Ascending aorta (tissue), 2 donors: ENCODE data around the gene LDLR. TPM values are rescaled to one million over a fixed set of nuclear protein-coding genes. Genes with fewer than 3 reads are reported as not detected.

Experiments
- DNase-seq, 2 donors: peaks; one replicate each; pipeline ENCODE4 v3.0.0-alpha.2; 2019; ENCODE audit warnings: low spot score in 2 of 2
- H3K27ac ChIP-seq, 2 donors: fragments of 200-600 bp; sonication (generic); one replicate each; pipeline ENCODE4 v1.5.1; 2016 to 2017; ENCODE audit warnings: mild to moderate bottlenecking in 1 of 2
- H3K27me3 ChIP-seq: fragments of 200-600 bp; sonication (generic); one replicate; pipeline ENCODE4 v1.5.1; 2017
- H3K36me3 ChIP-seq, 2 donors: fragments of 200-600 bp; sonication (generic); one replicate each; pipeline ENCODE4 v1.5.1; 2016
- H3K4me1 ChIP-seq, 2 donors: fragments of 200-600 bp; sonication (generic); one replicate each; pipeline ENCODE4 v1.5.1; 2016 to 2017; ENCODE audit warnings: mild to moderate bottlenecking in 1 of 2
- H3K4me3 ChIP-seq, 2 donors: fragments of 200-600 bp; sonication (generic); one replicate each; pipeline ENCODE4 v1.5.1; 2016 to 2017; ENCODE audit warnings: mild to moderate bottlenecking in 1 of 2
- H3K9me3 ChIP-seq, 2 donors: fragments of 200-600 bp; sonication (generic); one replicate each; pipeline ENCODE4 v1.5.1; 2016
- intact Hi-C: fragments of 100-400 bp; cut with DNase I; formaldehyde crosslinking; loops from one replicate; pipeline ENCODE4 v1.15.1; 2023
- total RNA-seq: library from RNA; depleted of rRNA; stranded (reverse); fragments of >200 nt; gene quantifications from one replicate; pipeline ENCODE4 v1.1.0, GENCODE V29; 2016
- TF ChIP-seq, protein P1 (sequence below), 3 experiments: fragments of 200-600 bp in 2 of 3; fragments of 450-650 bp in 1 of 3; sonication (generic) in 2 of 3; IDR thresholded peaks; one replicate each; pipeline ENCODE4 v1.5.1; 2016 to 2019; ENCODE audit warnings: antibody characterized with exemption in 3 of 3, mild to moderate bottlenecking in 1 of 3, moderate library complexity in 1 of 3

The LDLR gene
- total RNA-seq, 1 donor from 2014 or later: 37.4 TPM

GRCh38 chr19:11172576-11172975 is 83.3 kb downstream of the LDLR start:
- H3K4me1 ChIP-seq: peaks cover 5 to 41% of the 10 kb centered on the region in 2 donors
- no peaks in the 10 kb centered on the region for H3K9me3 ChIP-seq
- no peaks in the 10 kb centered on the region for H3K27me3 ChIP-seq
- no peak overlapping the region for H3K4me3 ChIP-seq
- intact Hi-C loops: no loop called here
- peak overlapping the region; percentile 76 to 82 for H3K27ac ChIP-seq
- peaks cover 77 to 89% of the 10 kb centered on the region in 2 donors for H3K36me3 ChIP-seq
- TF ChIP-seq, protein P1, sequence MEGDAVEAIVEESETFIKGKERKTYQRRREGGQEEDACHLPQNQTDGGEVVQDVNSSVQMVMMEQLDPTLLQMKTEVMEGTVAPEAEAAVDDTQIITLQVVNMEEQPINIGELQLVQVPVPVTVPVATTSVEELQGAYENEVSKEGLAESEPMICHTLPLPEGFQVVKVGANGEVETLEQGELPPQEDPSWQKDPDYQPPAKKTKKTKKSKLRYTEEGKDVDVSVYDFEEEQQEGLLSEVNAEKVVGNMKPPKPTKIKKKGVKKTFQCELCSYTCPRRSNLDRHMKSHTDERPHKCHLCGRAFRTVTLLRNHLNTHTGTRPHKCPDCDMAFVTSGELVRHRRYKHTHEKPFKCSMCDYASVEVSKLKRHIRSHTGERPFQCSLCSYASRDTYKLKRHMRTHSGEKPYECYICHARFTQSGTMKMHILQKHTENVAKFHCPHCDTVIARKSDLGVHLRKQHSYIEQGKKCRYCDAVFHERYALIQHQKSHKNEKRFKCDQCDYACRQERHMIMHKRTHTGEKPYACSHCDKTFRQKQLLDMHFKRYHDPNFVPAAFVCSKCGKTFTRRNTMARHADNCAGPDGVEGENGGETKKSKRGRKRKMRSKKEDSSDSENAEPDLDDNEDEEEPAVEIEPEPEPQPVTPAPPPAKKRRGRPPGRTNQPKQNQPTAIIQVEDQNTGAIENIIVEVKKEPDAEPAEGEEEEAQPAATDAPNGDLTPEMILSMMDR (IDR thresholded peaks at IDR 0.05): no peak
- no peak for DNase-seq

DNA sequence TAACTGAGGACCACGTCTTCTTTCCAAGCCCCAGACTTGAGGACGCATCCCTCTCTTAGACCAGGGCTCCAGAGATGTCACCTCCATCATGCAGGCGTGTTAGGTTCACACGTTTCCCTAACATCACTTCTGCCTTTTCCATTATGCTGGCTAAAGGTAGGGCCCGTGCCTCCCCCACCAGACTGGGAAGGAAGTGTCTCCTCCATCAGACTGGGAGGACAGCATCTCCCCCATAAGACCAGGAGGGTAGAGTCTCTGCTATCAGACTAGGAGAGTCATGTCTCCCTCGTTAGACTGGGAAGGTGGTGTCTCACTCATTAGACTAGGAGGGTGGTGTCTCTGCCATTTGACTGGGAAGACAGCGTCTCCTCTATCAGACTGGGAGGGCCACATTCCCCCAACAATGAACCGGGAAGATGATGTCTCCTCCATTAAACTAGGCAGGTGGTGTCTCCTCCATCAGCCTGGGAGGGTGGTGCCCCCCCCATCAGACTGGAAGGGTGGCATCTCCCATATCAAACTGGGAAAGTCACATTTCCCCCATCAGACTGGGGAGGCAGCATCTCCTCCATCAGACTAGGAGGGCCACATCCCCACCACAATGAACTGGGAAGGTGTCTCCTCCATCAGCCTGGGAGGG is 84.4 kb downstream of the LDLR start:
- intact Hi-C loops: no loop called here
- TF ChIP-seq, protein P1 (IDR thresholded peaks at IDR 0.05): no peak
- Histone ChIP-seq H3K4me3 (no peak overlapping the region), H3K27ac (peak overlapping the region; percentile 76 to 82), H3K9me3 (no peaks in the 10 kb centered on the region), H3K36me3 (peaks cover 88 to 91% of the 10 kb centered on the region in 2 donors), H3K27me3 (no peaks in the 10 kb centered on the region), H3K4me1 (peaks cover 3 to 34% of the 10 kb centered on the region in 2 donors)
- DNase-seq: no peak

- intact Hi-C loops: no loop called here
- DNase-seq: no peak
- Histone ChIP-seq H3K36me3 (peaks cover 87 to 90% of the 10 kb centered on the region in 2 donors), H3K4me3 (no peak overlapping the region), H3K9me3 (no peaks in the 10 kb centered on the region), H3K4me1 (peaks cover 3 to 34% of the 10 kb centered on the region in 2 donors), H3K27me3 (no peaks in the 10 kb centered on the region), H3K27ac (peak overlapping the region; percentile 76 to 82)
- TF ChIP-seq, protein P1 (IDR thresholded peaks at IDR 0.05): no peak
These were observed 85.1 kb downstream of the LDLR start for GRCh38 chr19:11174336-11174735.

DNA sequence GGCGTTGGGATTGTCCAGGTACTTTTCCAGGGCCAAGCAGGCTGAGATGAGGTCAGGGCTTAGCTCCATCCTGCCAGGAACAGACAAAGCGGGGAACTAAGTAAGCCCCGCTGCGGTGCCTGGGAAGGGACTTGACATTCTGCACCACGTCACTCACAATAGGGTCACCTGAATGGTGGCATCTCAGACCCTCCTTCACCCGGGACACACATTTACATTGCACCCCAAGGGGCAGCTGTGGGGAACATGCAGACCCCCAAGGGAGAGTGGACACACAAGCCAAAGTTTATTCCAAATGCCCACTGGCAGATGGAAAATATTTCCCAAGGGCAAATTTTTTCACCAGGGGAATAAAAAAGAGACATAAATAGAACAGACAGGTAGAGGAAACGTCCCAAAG is 86.7 kb downstream of the LDLR start:
- Histone ChIP-seq H3K27me3 (no peaks in the 10 kb centered on the region), H3K36me3 (peaks cover 71 to 74% of the 10 kb centered on the region in 2 donors), H3K4me3 (no peak overlapping the region), H3K4me1 (peaks cover 11 to 33% of the 10 kb centered on the region in 2 donors), H3K27ac (peak overlapping the region; percentile 33 to 42), H3K9me3 (no peaks in the 10 kb centered on the region)
- DNase-seq: no peak
- intact Hi-C loops: no loop called here
- TF ChIP-seq, protein P1 (IDR thresholded peaks at IDR 0.05): no peak

- intact Hi-C loops: no loop called here
- TF ChIP-seq, protein P1 (IDR thresholded peaks at IDR 0.05): no peak
- peaks cover 15 to 31% of the 10 kb centered on the region in 2 donors for H3K4me1 ChIP-seq
- no peak overlapping the region for H3K4me3 ChIP-seq
- H3K27ac ChIP-seq: peak overlapping the region; percentile 12 to 82
- no peak for DNase-seq
- no peaks in the 10 kb centered on the region for H3K9me3 ChIP-seq
- H3K27me3 ChIP-seq: no peaks in the 10 kb centered on the region
- H3K36me3 ChIP-seq: peaks cover 71 to 73% of the 10 kb centered on the region in 2 donors
These were observed 87.4 kb downstream of the LDLR start for GRCh38 chr19:11176466-11177193.
